Upper lobe of right lung (tissue), 1 donor: ENCODE results near the gene CAMK1D. TPM values are rescaled to one million over a fixed set of nuclear protein-coding genes. Genes with fewer than 3 reads are reported as not detected.

Experiments used
- ATAC-seq: fragments of 200-7000 bp; cut with Tn5 transposase; one replicate; pipeline ENCODE4 v1.9.1; 2020; ENCODE audit warnings: mild to moderate bottlenecking, moderate library complexity
- DNase-seq: peaks from one replicate; pipeline ENCODE4 v3.0.0-alpha.2; 2020
- H3K27ac ChIP-seq: fragments of 200-600 bp; one replicate; pipeline ENCODE4 v1.8.0; 2022
- H3K27me3 ChIP-seq: fragments of 200-600 bp; one replicate; pipeline ENCODE4 v1.8.0; 2022; ENCODE audit warnings: mild to moderate bottlenecking
- H3K36me3 ChIP-seq: fragments of 200-600 bp; one replicate; pipeline ENCODE4 v1.8.0; 2022
- H3K4me1 ChIP-seq: fragments of 200-600 bp; one replicate; pipeline ENCODE4 v1.8.0; 2022
- H3K4me3 ChIP-seq: fragments of 200-600 bp; one replicate; pipeline ENCODE4 v1.8.0; 2022; ENCODE audit warnings: mild to moderate bottlenecking
- H3K9me3 ChIP-seq: fragments of 200-600 bp; one replicate; pipeline ENCODE4 v1.8.0; 2022
- CTCF ChIP-seq: fragments of 200-600 bp; IDR thresholded peaks from one replicate; pipeline ENCODE4 v1.8.0; 2022; ENCODE audit warnings: antibody characterized with exemption
- intact Hi-C: fragments of 100-400 bp; cut with DNase I; formaldehyde crosslinking; loops from one replicate; pipeline ENCODE4 v1.11.0; 2022
- total RNA-seq: library from RNA; stranded (reverse); fragmentation: NEBNext Ultra II Directional; extraction: Animal tissue kit (Norgen Biotek cat#: 25700); gene quantifications from one replicate; pipeline ENCODE4 v1.2.1, GENCODE V29; 2021
- donor health status: DM: no; HTN: yes; CAD: no; lungs with severe emphysema.

CAMK1D gene
- total RNA-seq, 1 donor from 2014 or later: 17.1 TPM

- no peak for TF ChIP-seq CTCF
These were observed 11.6 kb upstream of the CAMK1D start for GRCh38 chr10:12337453-12338372.

GRCh38 chr10:12338981-12339380 is 10.4 kb upstream of the CAMK1D start:
- Histone ChIP-seq H3K27ac (no peak overlapping the region), H3K36me3 (no peaks in the 10 kb centered on the region), H3K4me3 (no peak overlapping the region), H3K4me1 (no peaks in the 10 kb centered on the region), H3K27me3 (no peaks in the 10 kb centered on the region), H3K9me3 (no peaks in the 10 kb centered on the region)
- DNase-seq (no peak), ATAC-seq (no peak)
- TF ChIP-seq CTCF: no peak
- intact Hi-C loops: no loop called here

More at GRCh38 chr10:12337453-12338372, 11.6 kb upstream of the CAMK1D start:
- H3K4me1 ChIP-seq: peaks cover 11% of the 10 kb centered on the region
- intact Hi-C loops: no loop called here
- H3K36me3 ChIP-seq: no peaks in the 10 kb centered on the region
- no peak for ATAC-seq
- DNase-seq: no peak
- no peaks in the 10 kb centered on the region for H3K27me3 ChIP-seq
- H3K9me3 ChIP-seq: no peaks in the 10 kb centered on the region
- no peak overlapping the region for H3K27ac ChIP-seq
- no peak overlapping the region for H3K4me3 ChIP-seq

GRCh38 chr10:12340371-12340770 is 9.0 kb upstream of the CAMK1D start:
- Histone ChIP-seq H3K4me1 (no peaks in the 10 kb centered on the region), H3K27ac (no peak overlapping the region), H3K36me3 (no peaks in the 10 kb centered on the region), H3K27me3 (no peaks in the 10 kb centered on the region), H3K9me3 (no peaks in the 10 kb centered on the region), H3K4me3 (no peak overlapping the region)
- intact Hi-C loops: no loop called here
- TF ChIP-seq CTCF: no peak
- ATAC-seq (no peak), DNase-seq (no peak)

GRCh38 chr10:12340937-12341336 is 8.4 kb upstream of the CAMK1D start:
- TF ChIP-seq CTCF: no peak
- H3K36me3 ChIP-seq: no peaks in the 10 kb centered on the region
- no peak overlapping the region for H3K27ac ChIP-seq
- DNase-seq (no peak), ATAC-seq (no peak)
- intact Hi-C loops: no loop called here
- H3K9me3 ChIP-seq: no peaks in the 10 kb centered on the region
- H3K4me3 ChIP-seq: no peak overlapping the region
- no peaks in the 10 kb centered on the region for H3K4me1 ChIP-seq
- no peaks in the 10 kb centered on the region for H3K27me3 ChIP-seq

- intact Hi-C loops: no loop called here
- H3K27me3 ChIP-seq: no peaks in the 10 kb centered on the region
- H3K4me3 ChIP-seq: no peak overlapping the region
- H3K4me1 ChIP-seq: no peaks in the 10 kb centered on the region
- no peaks in the 10 kb centered on the region for H3K36me3 ChIP-seq
- no peak for TF ChIP-seq CTCF
- H3K9me3 ChIP-seq: no peaks in the 10 kb centered on the region
- no peak for DNase-seq
- ATAC-seq: no peak
- no peak overlapping the region for H3K27ac ChIP-seq
These were observed 7.8 kb upstream of the CAMK1D start for GRCh38 chr10:12341526-12341925.
